Osteocyte (in vitro differentiated cells): ENCODE results near the gene COMMD8. TPM values are rescaled to one million over a fixed set of nuclear protein-coding genes. Genes with fewer than 3 reads are reported as not detected.

Source experiments
- DNase-seq: peaks from one replicate; pipeline ENCODE4 v3.0.0; 2021; ENCODE audit warnings: mixed read lengths; ENCODE audit not compliant: unreplicated experiment; ENCODE audit errors: extremely low spot score
- H3K27ac Mint-ChIP-seq: one replicate; pipeline ENCODE4 v1.8.0; 2021; ENCODE audit warnings: mild to moderate bottlenecking, mixed read lengths; ENCODE audit not compliant: unreplicated experiment
- H3K27me3 Mint-ChIP-seq: one replicate; pipeline ENCODE4 v1.8.0; 2021; ENCODE audit warnings: mixed read lengths; ENCODE audit not compliant: unreplicated experiment
- H3K36me3 Mint-ChIP-seq: one replicate; pipeline ENCODE4 v1.8.0; 2021; ENCODE audit warnings: mixed read lengths; ENCODE audit not compliant: unreplicated experiment
- H3K4me1 Mint-ChIP-seq: one replicate; pipeline ENCODE4 v1.8.0; 2021; ENCODE audit warnings: mixed read lengths; ENCODE audit not compliant: unreplicated experiment
- H3K4me3 Mint-ChIP-seq: one replicate; pipeline ENCODE4 v1.8.0; 2021; ENCODE audit warnings: mild to moderate bottlenecking, moderate library complexity, mixed read lengths; ENCODE audit not compliant: unreplicated experiment
- H3K9me3 Mint-ChIP-seq: one replicate; pipeline ENCODE4 v1.8.0; 2021; ENCODE audit warnings: mixed read lengths; ENCODE audit not compliant: unreplicated experiment
- CTCF ChIP-seq: fragments of 200-600 bp; sonication (generic); IDR thresholded peaks from 2 replicates; pipeline ENCODE4 v1.5.0; 2021; ENCODE audit warnings: antibody characterized with exemption, mild to moderate bottlenecking, moderate library complexity
- total RNA-seq: library from RNA; stranded (reverse); gene quantifications from 2 replicates; pipeline ENCODE4 v1.2.1, GENCODE V29; 2021

Gene COMMD8
- total RNA-seq, 1 donor from 2014 or later, result 14.7 TPM

- DNase-seq, result no peak
- Mint-ChIP-seq H3K4me3 (no peak overlapping the region), H3K9me3 (peaks cover 3% of the 10 kb centered on the region), H3K27me3 (no peaks in the 10 kb centered on the region), H3K4me1 (peaks cover 19% of the 10 kb centered on the region), H3K36me3 (no peaks in the 10 kb centered on the region), H3K27ac (peak overlapping the region; percentile 100)
- TF ChIP-seq CTCF, result no peak
Measured at GRCh38 chr4:47484168-47484567, 20.7 kb upstream of the COMMD8 start.

- TF ChIP-seq CTCF, result no peak
- Mint-ChIP-seq H3K4me3 (no peak overlapping the region), H3K4me1 (peaks cover 23% of the 10 kb centered on the region), H3K27me3 (no peaks in the 10 kb centered on the region), H3K9me3 (peaks cover 1% of the 10 kb centered on the region), H3K27ac (peak overlapping the region; percentile 100), H3K36me3 (no peaks in the 10 kb centered on the region)
- DNase-seq, result no peak
Measured at GRCh38 chr4:47483745-47484144, 20.2 kb upstream of the COMMD8 start.

- no peak for DNase-seq
- Mint-ChIP-seq H3K27ac (no peak overlapping the region), H3K9me3 (no peaks in the 10 kb centered on the region), H3K36me3 (no peaks in the 10 kb centered on the region), H3K4me3 (no peak overlapping the region), H3K4me1 (peaks cover 23% of the 10 kb centered on the region), H3K27me3 (no peaks in the 10 kb centered on the region)
- no peak for TF ChIP-seq CTCF
Measured at GRCh38 chr4:47482326-47482725, 18.8 kb upstream of the COMMD8 start.

GRCh38 chr4:47478804-47479203 lies 15.3 kb upstream of the COMMD8 start:
- H3K27me3 Mint-ChIP-seq, result no peaks in the 10 kb centered on the region
- no peak overlapping the region for H3K4me3 Mint-ChIP-seq
- no peaks in the 10 kb centered on the region for H3K36me3 Mint-ChIP-seq
- peaks cover 5% of the 10 kb centered on the region for H3K4me1 Mint-ChIP-seq
- no peaks in the 10 kb centered on the region for H3K9me3 Mint-ChIP-seq
- H3K27ac Mint-ChIP-seq, result no peak overlapping the region
- no peak for TF ChIP-seq CTCF
- no peak for DNase-seq

- Mint-ChIP-seq H3K27me3 (no peaks in the 10 kb centered on the region), H3K36me3 (no peaks in the 10 kb centered on the region), H3K4me3 (no peak overlapping the region), H3K9me3 (no peaks in the 10 kb centered on the region), H3K27ac (no peak overlapping the region), H3K4me1 (peaks cover 4% of the 10 kb centered on the region)
- DNase-seq, result no peak
- TF ChIP-seq CTCF, result no peak
Measured at GRCh38 chr4:47475411-47475810, 11.9 kb upstream of the COMMD8 start.
